Measurements from ENCODE around the gene ZNF467.

Gene ZNF467

DNA sequence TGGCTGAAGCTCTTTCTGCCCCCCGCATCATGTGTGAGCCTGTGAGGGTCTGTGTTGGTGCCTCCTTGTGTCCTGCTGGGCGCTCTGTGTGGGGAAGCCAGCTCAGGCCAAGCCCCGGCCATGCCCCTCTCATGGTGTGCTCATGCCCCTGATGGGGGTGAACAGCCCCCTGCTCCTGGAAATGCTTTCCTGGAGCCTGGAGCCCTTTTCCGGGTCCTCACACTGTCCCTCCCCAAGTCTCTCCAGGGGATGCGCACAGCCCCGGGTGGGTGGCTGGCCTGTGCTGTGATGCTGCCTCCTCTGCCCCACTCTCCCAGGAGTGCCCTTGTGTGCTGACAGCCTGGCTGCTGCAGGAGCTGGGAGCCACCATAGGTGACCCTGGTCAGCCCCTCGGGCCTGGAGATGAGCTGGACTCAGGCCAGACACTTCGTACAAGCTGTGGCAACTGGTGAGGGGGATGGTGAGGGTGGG lies 43.9 kb upstream of the ZNF467 start:
- no peak for DNase-seq (ENCODE audit: low read depth in 1 of 2, low spot score in 1 of 2)
- Histone ChIP-seq H3K4me3 (replicated peaks; ENCODE audit: insufficient read depth, low read length) (no peak overlapping the region), H3K27ac (replicated peaks) (no peak overlapping the region), H3K27me3 (ENCODE audit: insufficient read depth, poor library complexity, severe bottlenecking) (no peaks in the 10 kb centered on the region)
- TF ChIP-seq GABPA (IDR thresholded peaks at IDR 0.05; ENCODE audit: low read depth) = no peak
- no peak for TF ChIP-seq CTCF (IDR thresholded peaks at IDR 0.05; ENCODE audit: insufficient read depth, low read length)
- TF ChIP-seq REST (IDR thresholded peaks at IDR 0.05; ENCODE audit: insufficient replicate concordance, low read depth) = no peak
- TF ChIP-seq SPI1 (IDR thresholded peaks at IDR 0.05; ENCODE audit: borderline replicate concordance, low read depth) = no peak
- TF ChIP-seq POLR2AphosphoS5 (IDR thresholded peaks at IDR 0.05; ENCODE audit: low read depth) = no peak

GRCh38 chr7:149816794-149817193 lies 43.4 kb upstream of the ZNF467 start:
- TF ChIP-seq REST (IDR thresholded peaks at IDR 0.05; ENCODE audit: insufficient replicate concordance, low read depth) (no peak), SPI1 (IDR thresholded peaks at IDR 0.05; ENCODE audit: borderline replicate concordance, low read depth) (no peak)
- no peak overlapping the region for H3K4me3 ChIP-seq (replicated peaks; ENCODE audit: insufficient read depth, low read length)
- no peak overlapping the region for H3K27ac ChIP-seq (replicated peaks)
- H3K27me3 ChIP-seq (ENCODE audit: insufficient read depth, poor library complexity, severe bottlenecking) = no peaks in the 10 kb centered on the region
- DNase-seq (ENCODE audit: low read depth in 1 of 2, low spot score in 1 of 2) = no peak

- DNase-seq (ENCODE audit: low read depth in 1 of 2, low spot score in 1 of 2) = no peak
- no peaks in the 10 kb centered on the region for H3K27me3 ChIP-seq (ENCODE audit: insufficient read depth, poor library complexity, severe bottlenecking)
These were observed 42.9 kb upstream of the ZNF467 start for GRCh38 chr7:149816267-149816751.

More at GRCh38 chr7:149816267-149816751, 42.9 kb upstream of the ZNF467 start:
- no peak overlapping the region for H3K4me3 ChIP-seq (replicated peaks; ENCODE audit: insufficient read depth, low read length)
- TF ChIP-seq POLR2AphosphoS5 (IDR thresholded peaks at IDR 0.05; ENCODE audit: low read depth) (no peak), REST (IDR thresholded peaks at IDR 0.05; ENCODE audit: insufficient replicate concordance, low read depth) (no peak), SPI1 (IDR thresholded peaks at IDR 0.05; ENCODE audit: borderline replicate concordance, low read depth) (no peak), GABPA (IDR thresholded peaks at IDR 0.05; ENCODE audit: low read depth) (no peak), CTCF (IDR thresholded peaks at IDR 0.05; ENCODE audit: insufficient read depth, low read length) (no peak)
- H3K27ac ChIP-seq (replicated peaks) = no peak overlapping the region
